OCI-LY1 (cell line): ENCODE measurements around the gene C11orf98.

Experiments
- CTCF ChIP-seq: fragments of 200-600 bp; sonication (generic), shearing (Covaris generic); IDR thresholded peaks from 2 replicates; pipeline ENCODE4 v1.5.1; 2017; ENCODE audit warnings: mild to moderate bottlenecking, antibody characterized with exemption, low read length, moderate library complexity, mixed read lengths
- EZH2 ChIP-seq: fragments of 200-600 bp; sonication (generic), shearing (Covaris generic); IDR thresholded peaks from 2 replicates; pipeline ENCODE4 v1.8.0; 2017; ENCODE audit warnings: borderline replicate concordance, mixed run types, mild to moderate bottlenecking, antibody characterized with exemption, low read length, moderate library complexity, mixed read lengths

GRCh38 chr11:62706850-62707247 lies 41.8 kb upstream of the C11orf98 start:
- no peak for TF ChIP-seq CTCF
- TF ChIP-seq EZH2: no peak
